ENCODE measurements around the gene CYP2S1. TPM values are rescaled to one million over a fixed set of nuclear protein-coding genes. Genes with fewer than 3 reads are reported as not detected.
A peak's percentile ranks its signal among the peaks of the same experiment; 100 is the strongest.

The CYP2S1 gene
- total and polyA plus RNA-seq, 9 of the 15 experiments (the other 6 are each of a cell fraction or from before 2014, with no cell fraction given) = 0.07 to 1.9 (median 0.41) TPM

GRCh38 chr19:41234512-41235168 is 41.6 kb downstream of the CYP2S1 start (continued):
- TF ChIP-seq, protein P1, sequence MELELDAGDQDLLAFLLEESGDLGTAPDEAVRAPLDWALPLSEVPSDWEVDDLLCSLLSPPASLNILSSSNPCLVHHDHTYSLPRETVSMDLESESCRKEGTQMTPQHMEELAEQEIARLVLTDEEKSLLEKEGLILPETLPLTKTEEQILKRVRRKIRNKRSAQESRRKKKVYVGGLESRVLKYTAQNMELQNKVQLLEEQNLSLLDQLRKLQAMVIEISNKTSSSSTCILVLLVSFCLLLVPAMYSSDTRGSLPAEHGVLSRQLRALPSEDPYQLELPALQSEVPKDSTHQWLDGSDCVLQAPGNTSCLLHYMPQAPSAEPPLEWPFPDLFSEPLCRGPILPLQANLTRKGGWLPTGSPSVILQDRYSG (tag; conservative IDR thresholded peaks at IDR 0.05; ENCODE audit: low read depth) = no peak
- no peak for TF ChIP-seq ZBTB7A (IDR thresholded peaks at IDR 0.05; ENCODE audit: borderline replicate concordance, control insufficient read depth, low read depth, low read length)
- no peak for TF ChIP-seq FOXJ2 (tag; IDR thresholded peaks at IDR 0.05)
- TF ChIP-seq ARID2 (IDR thresholded peaks at IDR 0.05) = no peak
- TF ChIP-seq KDM1A (IDR thresholded peaks at IDR 0.05) = peak; percentile 65 to 84
- TF ChIP-seq HDAC6 (IDR thresholded peaks at IDR 0.05; ENCODE audit: low read depth, low read length) = no peak
- no peak for TF ChIP-seq MTA3 (IDR thresholded peaks at IDR 0.05; ENCODE audit: borderline replicate concordance)
- no peak for TF ChIP-seq DPF2 (IDR thresholded peaks at IDR 0.05)
- no peak for TF ChIP-seq CBX2 (IDR thresholded peaks at IDR 0.05; ENCODE audit: insufficient read depth, low read length, poor library complexity, severe bottlenecking)
- TF ChIP-seq PRPF4 (IDR thresholded peaks at IDR 0.05; ENCODE audit: insufficient read depth, low read depth, low read length, poor library complexity, severe bottlenecking) = no peak
- no peak for TF ChIP-seq STAT5A (IDR thresholded peaks at IDR 0.05; ENCODE audit: borderline replicate concordance, low read length)
- no peak for TF ChIP-seq ZNF707 (CRISPR knock-in tag; conservative IDR thresholded peaks at IDR 0.05)
- TF ChIP-seq GABPA (tag; conservative IDR thresholded peaks at IDR 0.05; ENCODE audit: low read depth) = no peak
- no peak for TF ChIP-seq CTCF (IDR thresholded peaks at IDR 0.05 in 2 of 3, conservative IDR thresholded peaks at IDR 0.05 in 1 of 3; ENCODE audit: insufficient read depth in 2 of 3, low read depth in 1 of 3, low read length in 3 of 3)
- no peak for TF ChIP-seq ZNF184 (CRISPR knock-in tag; IDR thresholded peaks at IDR 0.05)
- peak; percentile 77 for TF ChIP-seq ADNP (tag; IDR thresholded peaks at IDR 0.05)
- TF ChIP-seq ZZZ3 (IDR thresholded peaks at IDR 0.05) = no peak
- TF ChIP-seq ZNF146 (CRISPR knock-in tag; IDR thresholded peaks at IDR 0.05; ENCODE audit: unreplicated experiment) = no peak
- TF ChIP-seq ZBTB17 (CRISPR knock-in tag; IDR thresholded peaks at IDR 0.05) = no peak
- TF ChIP-seq BCOR (IDR thresholded peaks at IDR 0.05) = peak; percentile 97
- no peak for TF ChIP-seq TAF9B (IDR thresholded peaks at IDR 0.05; ENCODE audit: partially characterized antibody)
- no peak for TF ChIP-seq USF2 (CRISPR knock-in tag; IDR thresholded peaks at IDR 0.05)
- peak; percentile 22 for TF ChIP-seq BRD9 (IDR thresholded peaks at IDR 0.05; ENCODE audit: low read depth, partially characterized antibody)
- no peak for TF ChIP-seq MYNN (IDR thresholded peaks at IDR 0.05)
- no peak for TF ChIP-seq MYNN (CRISPR knock-in tag; IDR thresholded peaks at IDR 0.05)
- peak; percentile 84 for TF ChIP-seq HDAC2 (IDR thresholded peaks at IDR 0.05)
- TF ChIP-seq RBM25 (IDR thresholded peaks at IDR 0.05; ENCODE audit: low read depth, low read length, severe bottlenecking) = peak; percentile 98
- no peak for TF ChIP-seq JUN (IDR thresholded peaks at IDR 0.05; ENCODE audit: borderline replicate concordance, low read depth, low read length)
- TF ChIP-seq JUN (CRISPR knock-in tag; IDR thresholded peaks at IDR 0.05; ENCODE audit: borderline replicate concordance) = no peak
